Neural cell (in vitro differentiated cells): Measurements from ENCODE around the gene TBR1.

Experiments used
- CTCF ChIP-seq: fragments of 450-650 bp; IDR thresholded peaks from 2 replicates; pipeline ENCODE4 v1.5.1; 2014; ENCODE audit warnings: antibody characterized with exemption, mild to moderate bottlenecking, moderate library complexity; ENCODE audit not compliant: poor library complexity, severe bottlenecking
- EP300 ChIP-seq: fragments of 450-650 bp; conservative IDR thresholded peaks from 2 replicates; pipeline ENCODE4 v1.6.1; 2014; ENCODE audit warnings: antibody characterized with exemption, mild to moderate bottlenecking, moderate library complexity; ENCODE audit not compliant: poor library complexity, severe bottlenecking
- EZH2 ChIP-seq: fragments of 200-600, 300-800 bp; shearing (Covaris generic), sonication (generic); IDR thresholded peaks from 2 replicates; pipeline ENCODE4 v1.6.1; 2014; ENCODE audit warnings: antibody characterized with exemption, low read length, borderline replicate concordance, mild to moderate bottlenecking; ENCODE audit not compliant: insufficient read depth, poor library complexity, severe bottlenecking
- MXI1 ChIP-seq: fragments of 450-650 bp; conservative IDR thresholded peaks from 2 replicates; pipeline ENCODE4 v1.6.1; 2014; ENCODE audit warnings: antibody characterized with exemption, mild to moderate bottlenecking; ENCODE audit not compliant: poor library complexity, severe bottlenecking
- POLR2AphosphoS5 ChIP-seq: IDR thresholded peaks from 2 replicates; pipeline ENCODE4 v1.6.1; 2012
- RAD21 ChIP-seq: fragments of 450-650 bp; conservative IDR thresholded peaks from 2 replicates; pipeline ENCODE4 v1.6.1; 2014; ENCODE audit warnings: antibody characterized with exemption, mild to moderate bottlenecking, moderate library complexity
- REST ChIP-seq: IDR thresholded peaks from 2 replicates; pipeline ENCODE4 v1.6.1; 2012; ENCODE audit warnings: borderline replicate concordance
- SMC3 ChIP-seq: fragments of 450-650 bp; conservative IDR thresholded peaks from 2 replicates; pipeline ENCODE4 v1.6.1; 2014; ENCODE audit warnings: antibody characterized with exemption, mild to moderate bottlenecking, moderate library complexity; ENCODE audit not compliant: poor library complexity

GRCh38 chr2:161415987-161416707 lies at the start of gene TBR1:
- no peak for TF ChIP-seq RAD21
- no peak for TF ChIP-seq CTCF
- no peak for TF ChIP-seq EZH2
- TF ChIP-seq MXI1: no peak
- TF ChIP-seq POLR2AphosphoS5: peak; percentile 6
- no peak for TF ChIP-seq EP300
- TF ChIP-seq REST: no peak
- no peak for TF ChIP-seq SMC3
